HG03439 (cell line): ENCODE results near the gene CNTN5.

Experiments
- ATAC-seq: cut with Tn5 transposase; IDR thresholded peaks from one replicate; pipeline ENCODE4 v1.9.1; 2021; ENCODE audit warnings: mild to moderate bottlenecking, moderate library complexity; ENCODE audit not compliant: unreplicated experiment

CNTN5 gene

DNA sequence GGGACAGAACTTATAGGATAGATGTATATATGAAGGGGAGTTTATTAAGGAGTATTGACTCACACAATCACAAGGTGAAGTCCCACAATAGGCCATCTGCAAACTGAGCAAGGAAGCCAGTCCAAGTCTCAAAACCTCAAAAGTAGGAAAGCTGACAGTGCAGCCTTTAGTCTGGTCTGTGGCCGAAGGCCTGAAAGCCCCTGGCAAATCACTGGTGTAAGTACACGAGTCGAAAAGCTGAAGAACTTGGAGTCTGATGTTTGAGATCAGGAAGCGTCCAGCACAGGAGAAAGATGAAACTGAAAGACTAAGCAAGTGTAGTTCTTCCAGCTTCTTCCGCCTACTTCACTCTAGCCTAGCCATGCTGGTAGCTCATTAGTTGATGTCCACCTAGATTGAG lies 866.7 kb downstream of the CNTN5 start:
- no peak for ATAC-seq

- no peak for ATAC-seq
Measured at GRCh38 chr11:99893811-99894210, 873.1 kb downstream of the CNTN5 start.

- no peak for ATAC-seq
Measured at GRCh38 chr11:99901175-99901574, 880.4 kb downstream of the CNTN5 start.

DNA sequence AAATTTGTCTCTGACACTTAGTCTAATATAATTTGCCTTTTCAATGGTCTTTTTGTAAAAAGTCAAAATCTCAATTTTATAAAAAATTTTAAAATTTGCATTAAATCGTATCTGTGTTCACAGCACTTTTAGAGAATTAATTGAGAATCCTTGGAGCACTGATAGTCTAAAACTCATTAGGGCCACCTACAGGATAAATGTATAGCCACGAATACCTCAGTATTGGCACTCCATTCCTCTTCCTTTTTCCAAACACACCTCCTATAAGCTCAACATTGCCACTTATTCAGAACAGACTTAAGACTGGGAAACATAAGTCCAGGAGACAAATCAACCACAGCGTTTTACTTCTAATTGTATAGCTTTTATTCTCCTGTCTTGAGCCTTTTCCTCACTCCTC lies 890.4 kb downstream of the CNTN5 start:
- no peak for ATAC-seq

GRCh38 chr11:99916078-99916477 lies 895.3 kb downstream of the CNTN5 start:
- no peak for ATAC-seq

- ATAC-seq, result no peak
Measured at GRCh38 chr11:99918761-99919160, 898.0 kb downstream of the CNTN5 start.

GRCh38 chr11:99920956-99921355 lies 900.2 kb downstream of the CNTN5 start:
- ATAC-seq, result no peak

DNA sequence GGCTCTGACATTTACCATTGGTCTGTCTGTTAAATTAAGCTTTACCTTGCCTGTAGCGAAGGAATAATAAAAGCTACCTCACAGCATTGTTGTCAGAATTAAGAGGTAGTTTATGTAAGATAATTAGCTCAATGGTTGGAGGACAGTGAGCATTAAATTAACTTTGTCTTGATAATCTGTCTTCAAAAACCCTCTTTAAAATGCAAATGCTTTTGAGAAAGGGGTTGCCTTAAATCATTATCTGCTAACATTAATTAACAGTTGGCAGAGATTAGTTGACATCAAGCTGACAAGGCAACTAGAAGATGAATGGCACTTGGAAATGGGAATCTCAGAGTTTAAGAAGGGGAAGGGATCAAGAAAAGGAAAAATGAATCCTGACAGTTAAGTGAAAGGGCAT lies 905.2 kb downstream of the CNTN5 start:
- no peak for ATAC-seq

DNA sequence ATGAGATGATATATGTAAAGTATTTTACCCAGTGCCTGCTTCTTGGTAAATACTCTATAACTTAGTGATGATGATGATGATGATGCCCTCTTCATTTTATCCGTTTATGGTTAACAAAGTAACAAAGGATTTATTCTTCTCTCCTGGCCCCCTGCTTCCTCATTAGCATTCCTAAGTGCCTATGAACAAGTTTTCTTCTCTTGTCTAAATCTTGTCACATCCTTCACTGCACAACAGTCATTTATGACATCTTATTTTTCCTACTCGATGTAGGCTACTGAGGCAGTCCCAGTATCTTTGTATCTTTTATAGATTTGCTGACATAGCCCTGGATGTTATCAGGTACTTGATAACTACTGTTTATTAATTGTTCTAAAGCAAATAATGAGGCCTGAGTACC lies 911.9 kb downstream of the CNTN5 start:
- ATAC-seq, result no peak

- no peak for ATAC-seq
Measured at GRCh38 chr11:99934008-99934407, 913.3 kb downstream of the CNTN5 start.

DNA sequence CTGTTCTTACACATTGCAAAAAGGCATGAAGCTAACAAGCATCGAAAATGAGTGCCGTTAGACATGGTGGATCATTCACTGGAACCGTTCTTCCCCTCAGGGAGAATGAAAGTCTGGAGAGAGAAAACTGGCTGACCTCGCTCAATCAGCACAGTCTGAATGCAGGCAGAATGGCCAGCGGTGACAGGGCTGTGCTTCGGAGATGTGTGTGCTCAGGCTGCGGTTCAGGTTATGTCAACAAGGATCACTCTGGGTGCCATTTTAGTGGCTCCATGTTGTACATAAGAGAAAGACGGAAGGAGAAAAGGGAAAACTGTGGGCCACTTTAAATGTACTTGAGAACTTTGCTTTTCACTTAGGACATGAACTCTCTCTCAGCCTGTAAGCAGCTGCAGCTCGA lies 916.6 kb downstream of the CNTN5 start:
- ATAC-seq, result no peak

- ATAC-seq, result no peak
Measured at GRCh38 chr11:99952816-99953215, 932.1 kb downstream of the CNTN5 start.

DNA sequence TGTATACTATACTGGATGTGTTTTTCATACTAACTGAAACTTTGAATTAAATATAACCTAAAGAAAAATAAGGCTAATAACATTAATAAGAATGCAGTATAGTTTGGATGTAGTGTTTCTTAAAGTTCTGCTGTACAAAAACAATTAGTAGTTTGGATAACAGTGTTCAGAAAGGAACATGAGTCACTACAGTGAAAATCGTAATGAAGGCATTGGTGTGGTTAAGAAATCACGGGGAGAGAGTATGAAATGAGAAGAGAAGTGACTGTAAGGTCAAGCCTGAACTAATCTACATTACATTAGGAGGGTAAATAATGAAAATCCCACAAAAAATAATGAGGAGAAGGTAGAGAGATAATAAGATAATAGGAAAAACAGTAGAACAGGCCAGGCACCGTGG lies 939.8 kb downstream of the CNTN5 start:
- ATAC-seq, result no peak

- ATAC-seq, result no peak
Measured at GRCh38 chr11:99968336-99968735, 947.6 kb downstream of the CNTN5 start.

DNA sequence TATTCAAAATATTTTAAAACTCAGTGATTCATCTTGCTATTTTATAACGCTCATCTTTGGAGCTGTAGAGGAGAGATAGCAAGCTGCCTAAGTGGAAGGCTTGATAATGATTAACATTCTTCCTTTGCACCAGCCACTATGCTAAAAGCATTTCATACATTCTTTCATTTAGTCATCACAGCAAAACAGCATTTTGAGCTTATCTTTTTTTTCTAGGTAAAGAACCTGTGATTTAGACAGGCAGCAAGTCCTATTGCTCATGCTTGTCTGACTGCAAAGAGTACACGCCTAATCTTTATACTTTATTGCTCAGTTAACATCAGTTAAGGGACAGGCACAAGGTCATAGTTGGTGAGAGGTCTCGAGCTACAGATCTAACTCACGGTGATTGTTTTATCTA lies 953.2 kb downstream of the CNTN5 start:
- ATAC-seq, result no peak

DNA sequence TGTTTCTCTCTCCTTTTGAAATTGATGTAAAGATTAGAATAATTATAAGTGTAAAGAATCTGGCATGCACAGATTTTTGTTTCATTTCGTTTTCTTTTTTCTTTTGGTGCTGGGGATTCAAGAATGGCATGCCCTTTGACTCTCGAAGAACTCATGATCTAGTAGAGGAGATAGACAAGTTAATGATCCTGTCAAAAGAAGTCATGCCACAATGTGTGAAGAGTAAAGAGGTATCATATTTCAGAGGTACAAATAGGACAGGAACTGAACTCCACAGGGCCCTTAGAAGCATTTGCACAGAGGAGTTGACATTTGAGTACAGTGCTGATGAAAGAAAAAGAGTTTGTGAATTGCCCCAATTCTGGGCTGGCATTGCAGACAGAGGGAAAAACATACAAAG lies 958.3 kb downstream of the CNTN5 start:
- no peak for ATAC-seq

- ATAC-seq, result no peak
Measured at GRCh38 chr11:99987821-99988470, 967.2 kb downstream of the CNTN5 start.

DNA sequence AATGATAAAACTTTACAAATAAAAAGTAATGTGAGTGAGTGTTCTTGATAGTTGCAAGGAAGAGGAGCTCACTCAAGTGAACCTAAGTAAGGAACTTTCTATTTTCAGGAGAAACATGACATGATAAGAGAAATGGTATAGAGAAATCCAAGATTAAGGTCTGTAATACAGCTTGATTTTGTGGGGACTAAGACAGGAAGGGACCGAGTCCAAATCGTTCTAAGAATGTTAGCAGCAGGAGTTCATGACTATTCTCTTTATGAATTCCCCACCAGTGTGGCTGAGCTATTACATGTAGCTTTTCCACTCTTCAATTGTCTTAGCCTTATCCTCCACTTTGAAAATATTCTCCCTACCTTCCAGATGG lies 967.7 kb downstream of the CNTN5 start:
- no peak for ATAC-seq

- ATAC-seq, result no peak
Measured at GRCh38 chr11:100003985-100004384, 983.2 kb downstream of the CNTN5 start.

DNA sequence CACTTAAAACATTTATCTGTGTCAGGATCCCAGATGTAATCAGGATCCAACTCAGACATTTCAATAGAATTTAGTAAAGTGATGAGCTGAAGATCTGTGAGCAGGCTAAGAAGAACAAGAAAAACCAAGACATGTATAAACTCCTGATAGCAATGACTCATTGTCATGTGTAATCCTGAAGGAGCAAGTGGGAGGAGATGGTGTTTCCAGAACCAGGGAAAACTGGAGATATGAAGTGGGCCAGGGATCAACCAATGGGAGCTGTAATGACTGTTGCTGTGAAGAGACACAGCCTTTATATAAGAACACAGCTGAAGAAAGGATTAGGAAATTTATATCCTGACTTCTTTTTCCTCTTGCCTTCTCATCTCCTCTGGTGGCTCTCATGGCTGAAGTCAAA lies 983.8 kb downstream of the CNTN5 start:
- ATAC-seq, result no peak

- no peak for ATAC-seq
Measured at GRCh38 chr11:100008417-100008816, 987.7 kb downstream of the CNTN5 start.

DNA sequence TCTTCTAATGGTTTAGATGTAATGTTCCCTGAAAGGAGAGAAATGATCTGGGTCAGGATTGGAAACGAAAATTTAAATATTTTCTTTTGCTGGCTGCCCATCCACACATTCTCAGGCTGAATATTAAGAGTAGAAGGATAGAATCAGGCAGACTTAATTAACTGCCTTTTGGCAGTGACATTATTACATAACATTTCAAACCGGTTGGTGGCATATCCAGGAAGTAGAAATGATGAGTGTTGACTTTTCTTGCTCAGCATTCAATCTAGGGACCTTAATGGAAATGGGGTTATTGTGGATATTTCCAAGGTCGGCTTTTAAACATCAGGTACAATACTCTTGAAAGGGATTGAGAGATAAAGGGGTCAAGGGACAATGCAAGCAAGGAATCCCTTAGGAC lies 989.0 kb downstream of the CNTN5 start:
- ATAC-seq, result no peak

- ATAC-seq, result no peak
Measured at GRCh38 chr11:100010393-100010792, 989.6 kb downstream of the CNTN5 start.

GRCh38 chr11:100011697-100012096 lies 990.9 kb downstream of the CNTN5 start:
- ATAC-seq, result no peak
